Nephron progenitor cell (in vitro differentiated cells): ENCODE measurements around the gene SELENON.

Source experiments
- DNase-seq: peaks from one replicate; pipeline ENCODE4 v3.0.0; 2021
- H3K27ac Mint-ChIP-seq: 2 replicates; pipeline ENCODE4 v1.8.0; 2021; ENCODE audit warnings: mild to moderate bottlenecking, moderate library complexity, mixed read lengths
- H3K27me3 Mint-ChIP-seq: 2 replicates; pipeline ENCODE4 v1.8.0; 2021; ENCODE audit warnings: mild to moderate bottlenecking, low read depth, mixed read lengths; ENCODE audit not compliant: poor library complexity
- H3K36me3 Mint-ChIP-seq: 2 replicates; pipeline ENCODE4 v1.8.0; 2021; ENCODE audit warnings: low read depth, mixed read lengths
- H3K4me1 Mint-ChIP-seq: 2 replicates; pipeline ENCODE4 v1.8.0; 2021; ENCODE audit warnings: mixed read lengths
- H3K4me3 Mint-ChIP-seq: 2 replicates; pipeline ENCODE4 v1.8.0; 2021; ENCODE audit warnings: mild to moderate bottlenecking, moderate library complexity, mixed read lengths
- H3K9me3 Mint-ChIP-seq: 2 replicates; pipeline ENCODE4 v1.8.0; 2021; ENCODE audit warnings: mild to moderate bottlenecking, moderate library complexity, mixed read lengths
- TF ChIP-seq, protein P1 (sequence below): fragments of 200-600 bp; sonication (generic); IDR thresholded peaks from 2 replicates; pipeline ENCODE4 v1.5.0; 2021; ENCODE audit warnings: antibody characterized with exemption

SELENON gene

DNA sequence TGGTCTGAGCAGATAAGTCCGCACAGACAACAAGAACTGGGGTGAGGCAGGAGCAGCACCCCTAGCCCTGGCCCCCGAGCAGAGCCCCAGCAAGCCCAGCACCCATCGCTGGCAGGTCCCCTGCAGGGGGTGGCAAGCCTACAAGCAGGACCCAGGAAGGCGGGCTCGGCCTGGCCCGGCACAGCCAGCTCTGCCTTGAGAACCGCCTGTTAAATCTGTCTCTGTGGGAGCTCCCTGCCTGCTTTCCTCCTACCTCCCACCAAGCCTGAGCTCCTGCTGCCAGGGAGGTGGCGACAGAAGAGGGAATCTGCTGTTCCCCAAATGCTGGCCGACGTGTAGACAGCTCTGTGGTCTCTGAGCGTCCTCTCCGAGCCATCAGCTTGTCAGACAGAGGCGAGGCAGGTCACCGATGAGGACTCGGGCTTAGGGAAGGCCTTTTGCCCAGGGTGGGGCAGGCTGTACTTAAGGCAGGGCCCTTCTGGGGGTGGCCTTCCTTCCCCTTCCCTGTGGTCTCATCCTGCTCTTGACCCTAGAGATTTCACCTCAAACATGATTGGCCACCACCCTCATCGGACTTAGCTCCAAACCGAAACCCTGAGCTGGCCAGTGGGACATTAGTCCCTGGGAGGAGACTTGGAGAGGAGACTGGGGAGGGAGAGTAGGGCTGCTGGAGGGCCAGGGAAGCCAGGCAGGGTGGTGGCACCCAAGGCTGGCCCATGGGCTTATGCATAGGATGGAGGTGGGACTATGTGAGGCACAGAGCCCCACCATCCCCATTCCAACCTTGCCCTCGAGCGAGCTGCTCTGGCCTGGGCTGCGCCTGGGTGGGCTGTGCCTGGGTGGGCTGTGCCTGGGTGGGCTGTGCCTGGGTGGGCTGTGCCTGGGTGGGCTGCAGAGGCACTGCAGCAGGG lies 7.7 kb downstream of the SELENON start:
- Mint-ChIP-seq H3K27ac (no peak overlapping the region), H3K4me3 (no peak overlapping the region), H3K27me3 (peaks cover 3% of the 10 kb centered on the region), H3K9me3 (no peaks in the 10 kb centered on the region), H3K36me3 (peaks cover 18% of the 10 kb centered on the region), H3K4me1 (peaks cover 32% of the 10 kb centered on the region)
- TF ChIP-seq, protein P1, sequence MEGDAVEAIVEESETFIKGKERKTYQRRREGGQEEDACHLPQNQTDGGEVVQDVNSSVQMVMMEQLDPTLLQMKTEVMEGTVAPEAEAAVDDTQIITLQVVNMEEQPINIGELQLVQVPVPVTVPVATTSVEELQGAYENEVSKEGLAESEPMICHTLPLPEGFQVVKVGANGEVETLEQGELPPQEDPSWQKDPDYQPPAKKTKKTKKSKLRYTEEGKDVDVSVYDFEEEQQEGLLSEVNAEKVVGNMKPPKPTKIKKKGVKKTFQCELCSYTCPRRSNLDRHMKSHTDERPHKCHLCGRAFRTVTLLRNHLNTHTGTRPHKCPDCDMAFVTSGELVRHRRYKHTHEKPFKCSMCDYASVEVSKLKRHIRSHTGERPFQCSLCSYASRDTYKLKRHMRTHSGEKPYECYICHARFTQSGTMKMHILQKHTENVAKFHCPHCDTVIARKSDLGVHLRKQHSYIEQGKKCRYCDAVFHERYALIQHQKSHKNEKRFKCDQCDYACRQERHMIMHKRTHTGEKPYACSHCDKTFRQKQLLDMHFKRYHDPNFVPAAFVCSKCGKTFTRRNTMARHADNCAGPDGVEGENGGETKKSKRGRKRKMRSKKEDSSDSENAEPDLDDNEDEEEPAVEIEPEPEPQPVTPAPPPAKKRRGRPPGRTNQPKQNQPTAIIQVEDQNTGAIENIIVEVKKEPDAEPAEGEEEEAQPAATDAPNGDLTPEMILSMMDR = no peak
- DNase-seq = no peak

DNA sequence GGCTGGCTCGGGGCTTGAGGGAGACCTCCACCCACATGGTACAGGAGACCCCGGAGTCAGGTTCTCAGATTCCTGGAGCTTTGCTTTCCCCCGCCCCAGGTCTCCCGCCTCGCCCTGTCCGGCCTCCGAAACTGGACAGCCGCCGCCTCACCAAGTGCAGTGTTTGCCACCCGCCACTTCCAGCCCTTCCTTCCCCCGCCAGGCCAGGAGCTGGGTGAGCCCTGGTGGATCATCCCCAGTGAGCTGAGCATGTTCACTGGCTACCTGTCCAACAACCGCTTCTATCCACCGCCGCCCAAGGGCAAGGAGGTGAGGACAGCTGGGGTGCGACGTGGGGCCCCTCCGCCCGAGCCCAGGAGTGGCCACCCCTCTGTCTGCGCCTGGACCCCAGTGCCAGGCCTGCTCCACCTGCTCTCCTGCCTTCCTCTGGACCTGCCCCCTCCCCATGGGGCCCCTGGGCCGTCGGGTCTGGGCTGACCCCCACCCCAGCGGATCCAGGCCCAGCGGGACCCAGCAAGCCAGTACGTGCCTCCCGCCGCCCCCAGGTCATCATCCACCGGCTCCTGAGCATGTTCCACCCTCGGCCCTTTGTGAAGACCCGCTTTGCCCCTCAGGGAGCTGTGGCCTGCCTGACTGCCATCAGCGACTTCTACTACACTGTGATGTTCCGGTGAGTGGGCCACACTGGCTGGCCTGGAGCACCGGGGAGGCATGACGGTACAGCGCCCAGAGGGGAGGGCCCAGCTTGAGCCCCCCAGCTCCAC lies 8.7 kb downstream of the SELENON start:
- H3K27me3 Mint-ChIP-seq = peaks cover 3% of the 10 kb centered on the region
- TF ChIP-seq, protein P1 = no peak
- no peaks in the 10 kb centered on the region for H3K9me3 Mint-ChIP-seq
- H3K27ac Mint-ChIP-seq = no peak overlapping the region
- no peak for DNase-seq
- peaks cover 18% of the 10 kb centered on the region for H3K36me3 Mint-ChIP-seq
- peaks cover 28% of the 10 kb centered on the region for H3K4me1 Mint-ChIP-seq
- no peak overlapping the region for H3K4me3 Mint-ChIP-seq

DNA sequence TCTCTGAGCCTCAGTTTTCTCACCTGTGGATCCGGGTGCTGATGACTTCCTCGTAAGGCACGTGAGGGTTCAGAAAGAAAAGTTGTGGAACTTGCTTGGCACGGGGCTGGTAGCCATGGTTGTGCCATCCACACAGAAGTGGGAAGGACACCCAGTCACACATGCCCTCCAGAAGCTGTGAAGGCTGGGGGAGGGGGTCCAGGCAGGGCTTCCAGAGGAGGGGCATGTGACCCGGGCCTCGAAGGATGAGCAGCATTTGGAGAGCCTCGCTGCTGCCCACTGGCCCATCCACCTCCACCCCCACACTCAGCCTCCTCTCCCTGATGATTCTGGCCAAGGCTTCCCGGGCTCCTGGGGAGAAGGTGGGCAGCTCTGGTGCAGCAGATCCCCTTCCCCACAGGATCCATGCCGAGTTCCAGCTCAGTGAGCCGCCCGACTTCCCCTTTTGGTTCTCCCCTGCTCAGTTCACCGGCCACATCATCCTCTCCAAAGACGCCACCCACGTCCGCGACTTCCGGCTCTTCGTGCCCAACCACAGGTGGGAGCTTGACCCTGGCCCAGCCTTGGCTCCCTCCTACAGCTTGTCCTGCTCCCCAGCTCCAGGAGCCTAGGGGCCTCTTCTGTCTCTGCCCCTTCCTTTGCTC lies 9.4 kb downstream of the SELENON start:
- TF ChIP-seq, protein P1 = no peak
- Mint-ChIP-seq H3K4me3 (no peak overlapping the region), H3K9me3 (no peaks in the 10 kb centered on the region), H3K4me1 (peaks cover 21% of the 10 kb centered on the region), H3K36me3 (peaks cover 18% of the 10 kb centered on the region), H3K27me3 (peaks cover 3% of the 10 kb centered on the region), H3K27ac (no peak overlapping the region)
- no peak for DNase-seq

DNA sequence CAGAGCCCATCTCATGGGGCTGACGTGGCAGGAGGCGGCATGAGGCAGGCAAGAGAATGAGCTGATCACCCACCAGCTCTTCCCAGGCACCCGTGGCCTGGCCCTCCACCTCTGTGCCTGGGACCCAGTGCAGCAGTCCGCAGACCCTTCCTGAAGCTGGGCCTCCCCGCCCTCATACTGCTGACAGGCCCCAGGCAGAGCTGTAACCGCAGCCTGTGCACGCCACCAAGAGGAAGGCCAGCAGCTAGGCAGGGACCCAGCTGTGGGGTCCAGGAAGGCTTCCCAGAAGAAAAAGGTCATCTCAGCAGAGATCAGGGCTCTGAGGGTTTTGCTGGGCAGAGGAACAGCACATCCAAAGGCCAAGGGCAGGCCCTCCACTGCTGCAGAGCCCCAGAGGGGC lies 9.9 kb downstream of the SELENON start:
- peaks cover 18% of the 10 kb centered on the region for H3K36me3 Mint-ChIP-seq
- no peak for DNase-seq
- peaks cover 16% of the 10 kb centered on the region for H3K4me1 Mint-ChIP-seq
- TF ChIP-seq, protein P1 = no peak
- no peaks in the 10 kb centered on the region for H3K9me3 Mint-ChIP-seq
- H3K27ac Mint-ChIP-seq = no peak overlapping the region
- H3K27me3 Mint-ChIP-seq = peaks cover 3% of the 10 kb centered on the region
- H3K4me3 Mint-ChIP-seq = no peak overlapping the region

DNA sequence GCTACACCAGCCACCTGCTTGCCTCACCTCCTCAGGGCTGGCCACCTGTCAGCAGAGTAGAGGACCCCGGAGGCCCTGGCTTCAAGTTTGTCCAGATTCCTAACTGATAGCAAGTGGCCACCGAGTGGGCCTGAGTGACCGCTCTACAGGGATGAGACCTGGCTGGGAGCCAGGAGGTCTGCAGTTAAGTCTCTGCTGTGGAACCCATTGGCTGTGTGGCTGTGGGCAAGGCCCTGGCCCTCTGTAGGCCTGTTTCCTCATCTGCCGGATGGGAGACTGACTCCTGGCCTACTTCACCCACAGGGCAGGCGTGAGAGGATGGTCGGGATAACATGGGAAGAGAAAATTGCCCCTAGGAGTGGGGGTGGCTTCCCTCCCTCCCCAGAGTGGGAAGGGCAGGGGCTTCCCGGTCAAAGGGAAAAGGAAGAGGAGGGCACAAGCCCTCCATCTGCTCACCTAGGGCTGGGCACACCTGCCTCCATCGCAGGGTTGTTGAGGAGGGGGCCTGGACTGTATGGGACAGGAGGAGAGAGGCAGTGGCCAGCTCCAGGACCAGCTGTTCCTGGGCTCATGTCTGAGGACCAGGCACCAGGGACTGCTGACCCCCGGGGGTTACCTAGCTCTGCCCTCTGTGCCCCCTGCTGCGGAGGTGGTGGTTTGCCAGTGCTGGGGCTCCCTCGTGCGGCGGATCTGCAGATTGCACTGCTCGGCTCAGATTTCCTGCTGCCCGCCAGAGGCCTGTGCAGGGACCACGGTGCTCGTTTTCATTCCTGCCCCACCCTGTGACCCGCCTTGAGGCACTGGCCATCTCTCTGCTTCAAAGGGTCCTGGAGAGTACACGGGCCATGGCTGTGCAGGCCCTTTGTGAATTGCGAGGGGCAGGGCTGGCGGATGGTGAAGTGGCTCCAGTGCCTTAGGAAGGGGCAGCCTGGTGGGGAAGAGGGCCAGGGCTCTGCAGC lies 10.6 kb downstream of the SELENON start:
- peaks cover 9% of the 10 kb centered on the region for H3K4me1 Mint-ChIP-seq
- H3K9me3 Mint-ChIP-seq = no peaks in the 10 kb centered on the region
- TF ChIP-seq, protein P1 = peak; percentile 88
- H3K27ac Mint-ChIP-seq = no peak overlapping the region
- DNase-seq = peak; percentile 93
- no peak overlapping the region for H3K4me3 Mint-ChIP-seq
- H3K36me3 Mint-ChIP-seq = peaks cover 12% of the 10 kb centered on the region
- peaks cover 3% of the 10 kb centered on the region for H3K27me3 Mint-ChIP-seq
